Mammary epithelial cell (primary cell): Measurements from ENCODE around the gene RANBP1.

Experiments
- CTCF ChIP-seq, 2 donors: IDR thresholded peaks in 1 of 2; conservative IDR thresholded peaks in 1 of 2; 2 replicates each; pipeline ENCODE4 v1.5.1; 2011 to 2012; ENCODE audit warnings: inconsistent platforms in 2 of 2, low read length in 2 of 2, mild to moderate bottlenecking in 2 of 2, control low read depth in 1 of 2, low read depth in 1 of 2; ENCODE audit not compliant: insufficient read depth in 1 of 2; ENCODE audit errors: extremely low read depth in 1 of 2
- EZH2 ChIP-seq: IDR thresholded peaks from 2 replicates; pipeline ENCODE4 v1.6.1; 2012; ENCODE audit warnings: low read length, inconsistent platforms, borderline replicate concordance

DNA sequence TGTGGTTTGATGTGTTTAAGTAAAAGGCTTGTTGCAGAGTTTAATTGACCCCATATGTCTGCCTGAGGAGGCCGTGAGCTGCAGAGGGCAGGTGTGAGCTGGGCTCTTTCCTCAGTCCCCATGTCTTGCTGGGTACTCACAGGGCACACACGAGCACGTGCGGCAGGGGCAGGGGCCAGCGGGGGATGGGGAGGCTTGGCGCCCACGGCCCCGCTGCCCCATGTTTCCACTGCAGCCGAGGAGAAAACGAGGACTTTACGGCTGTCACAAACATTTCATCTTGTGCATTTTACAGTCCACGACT is 59.6 kb downstream of the RANBP1 start:
- no peak for TF ChIP-seq CTCF (conservative IDR thresholded peaks at IDR 0.05 in 1 of 2, IDR thresholded peaks at IDR 0.05 in 1 of 2; ENCODE audit: extremely low read depth in 1 of 2, insufficient read depth in 1 of 2, low read depth in 1 of 2, low read length in 2 of 2)
- TF ChIP-seq EZH2, result no peak
